Measurements from ENCODE around the gene TTC9. TPM values are rescaled to one million over a fixed set of nuclear protein-coding genes. Genes with fewer than 3 reads are reported as not detected.

TTC9 gene
- total RNA-seq, 1 experiment from 2014 or later: 0.49 TPM

DNA sequence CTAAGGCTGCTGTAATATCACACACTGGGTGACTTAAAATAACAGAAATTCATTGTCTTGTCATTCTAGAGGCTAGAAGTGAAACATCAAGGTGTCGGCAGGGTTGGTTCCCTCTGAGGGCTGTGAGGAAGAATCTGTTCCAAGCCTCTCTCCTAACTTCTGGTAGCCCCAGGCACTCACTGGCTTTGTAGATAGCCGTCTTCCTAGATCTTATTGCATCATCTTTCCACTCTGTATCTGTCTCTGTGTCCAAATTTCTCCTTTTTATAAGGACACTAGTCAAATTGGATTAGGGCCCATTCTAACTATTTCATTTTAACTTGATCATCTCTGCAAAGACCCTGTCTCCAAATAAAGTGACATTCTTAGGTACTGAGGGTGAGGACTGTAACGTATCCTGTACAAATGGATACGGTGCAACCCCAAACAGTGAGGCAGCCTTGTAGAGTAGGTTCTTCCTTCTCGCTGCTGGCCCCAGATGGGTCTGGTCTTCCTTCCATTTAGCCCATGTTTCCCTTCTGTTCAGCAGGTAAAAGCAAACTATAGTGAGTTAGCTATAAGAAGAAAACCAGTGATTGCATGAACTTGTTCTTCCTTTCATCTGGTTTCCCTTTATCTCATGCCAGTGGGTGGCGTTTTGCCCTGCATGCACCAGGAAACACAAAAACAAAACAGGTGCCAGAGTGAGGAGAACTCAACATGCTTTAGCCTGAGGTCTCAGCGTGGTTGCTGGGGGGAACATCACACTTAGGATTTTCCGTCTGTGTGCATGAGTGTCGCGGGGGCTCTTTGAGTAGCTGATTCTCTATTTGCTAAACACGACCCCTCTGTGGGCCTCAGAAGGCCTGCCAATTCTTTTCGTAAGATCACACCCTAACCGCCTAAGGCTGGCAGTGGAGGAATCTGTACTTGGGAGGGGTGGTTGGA lies 19.5 kb downstream of the TTC9 start:
- no peak for ATAC-seq
- ChIA-PET POLR2A (no interaction called here), CTCF (no interaction called here)
- TF ChIP-seq TCF7L2 (IDR thresholded peaks at IDR 0.05; ENCODE audit: low read depth, low read length) (no peak), POLR2AphosphoS5 (IDR thresholded peaks at IDR 0.05; ENCODE audit: low read depth, low read length) (no peak), CTCF (IDR thresholded peaks at IDR 0.05) (no peak), SIN3A (IDR thresholded peaks at IDR 0.05; ENCODE audit: borderline replicate concordance, insufficient read depth, low read depth, low read length) (no peak), REST (IDR thresholded peaks at IDR 0.05; ENCODE audit: insufficient read depth in 1 of 2, low read depth in 2 of 2, low read length in 1 of 2) (no peak)
- Histone ChIP-seq H3K36me3 (ENCODE audit: control insufficient read depth, insufficient read depth, low read length) (no peaks in the 10 kb centered on the region), H3K27me3 (ENCODE audit: control insufficient read depth, insufficient read depth, low read length) (no peaks in the 10 kb centered on the region), H3K27ac (ENCODE audit: low read length) (no peak overlapping the region), H3K4me1 (ENCODE audit: control insufficient read depth, insufficient read depth, low read length) (no peaks in the 10 kb centered on the region), H3K9me3 (ENCODE audit: control insufficient read depth, insufficient read depth, low read depth, low read length) (no peaks in the 10 kb centered on the region), H3K4me3 (ENCODE audit: low read depth in 2 of 2, low read length in 2 of 2) (no peak overlapping the region)
- intact Hi-C loops (cut with micrococcal nuclease; ENCODE audit: unreplicated experiment): no loop called here
- DNase-seq (ENCODE audit: low read depth, low spot score): no peak
- in situ Hi-C loops (cut with HindIII; ENCODE audit: low pct_unique_long_range_greater_than_20kb, low sequenced_read_pairs): no loop called here
- BruUV-seq (replicated peaks): no TSS peak

DNA sequence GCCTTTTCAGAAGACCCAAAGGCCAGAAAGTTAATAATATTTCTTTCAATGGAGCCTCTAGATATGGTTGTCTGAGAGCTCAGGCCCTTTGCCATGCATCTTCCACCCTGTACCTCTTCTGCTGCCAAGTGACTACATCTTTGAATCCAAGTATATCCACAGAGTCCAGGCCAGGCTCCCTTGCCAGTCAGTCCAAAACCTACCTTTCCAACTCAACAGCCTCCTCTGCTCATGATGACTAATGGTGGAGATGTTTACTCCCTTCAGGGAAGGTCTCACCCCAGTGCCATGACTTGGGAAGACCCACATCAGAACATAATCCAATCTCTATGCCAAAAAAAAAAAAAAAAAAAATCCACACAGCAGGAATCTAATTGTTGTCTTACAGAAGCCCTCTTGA lies 20.4 kb downstream of the TTC9 start:
- TF ChIP-seq CTCF (IDR thresholded peaks at IDR 0.05) (no peak), TCF7L2 (IDR thresholded peaks at IDR 0.05; ENCODE audit: low read depth, low read length) (no peak), REST (IDR thresholded peaks at IDR 0.05; ENCODE audit: insufficient read depth in 1 of 2, low read depth in 2 of 2, low read length in 1 of 2) (no peak), POLR2AphosphoS5 (IDR thresholded peaks at IDR 0.05; ENCODE audit: low read depth, low read length) (no peak), SIN3A (IDR thresholded peaks at IDR 0.05; ENCODE audit: borderline replicate concordance, insufficient read depth, low read depth, low read length) (no peak)
- Histone ChIP-seq H3K36me3 (ENCODE audit: control insufficient read depth, insufficient read depth, low read length) (no peaks in the 10 kb centered on the region), H3K27ac (ENCODE audit: low read length) (no peak overlapping the region), H3K27me3 (ENCODE audit: control insufficient read depth, insufficient read depth, low read length) (no peaks in the 10 kb centered on the region), H3K9me3 (ENCODE audit: control insufficient read depth, insufficient read depth, low read depth, low read length) (no peaks in the 10 kb centered on the region), H3K4me3 (ENCODE audit: low read depth in 2 of 2, low read length in 2 of 2) (no peak overlapping the region), H3K4me1 (ENCODE audit: control insufficient read depth, insufficient read depth, low read length) (no peaks in the 10 kb centered on the region)
- in situ Hi-C loops (cut with HindIII; ENCODE audit: low pct_unique_long_range_greater_than_20kb, low sequenced_read_pairs): no loop called here
- ChIA-PET CTCF (no interaction called here), POLR2A (no interaction called here)
- intact Hi-C loops (cut with micrococcal nuclease; ENCODE audit: unreplicated experiment): no loop called here
- DNase-seq (ENCODE audit: low read depth, low spot score) (no peak), ATAC-seq (no peak)
- BruUV-seq (replicated peaks): no TSS peak

Measured in Panc1 (cell line).